Activated naive CD4-positive, alpha-beta T cell treated with anti-CD3 and anti-CD28 coated beads for 36 hours (primary cell): Measurements from ENCODE around the gene OR1K1. TPM values are rescaled to one million over a fixed set of nuclear protein-coding genes. Genes with fewer than 3 reads are reported as not detected.

ENCODE experiments used
- CTCF ChIA-PET: fragments of 350-600 bp; sonication (Branson Sonifier 250); formaldehyde crosslinking; loops from one replicate; lab custom pipeline; 2021; ENCODE audit warnings: antibody characterized with exemption; lab: Charles Lee
- DNase-seq: peaks from one replicate; pipeline ENCODE4 v3.0.0-alpha.2; 2020
- H3K27ac Mint-ChIP-seq: one replicate; pipeline ENCODE4 v1.8.0; 2021; ENCODE audit warnings: mild to moderate bottlenecking, mixed read lengths
- H3K27me3 Mint-ChIP-seq: one replicate; pipeline ENCODE4 v1.8.0; 2021; ENCODE audit warnings: low read depth, mixed read lengths
- H3K36me3 Mint-ChIP-seq: one replicate; pipeline ENCODE4 v1.8.0; 2021; ENCODE audit warnings: low read depth, mixed read lengths
- H3K4me1 Mint-ChIP-seq: one replicate; pipeline ENCODE4 v1.8.0; 2021; ENCODE audit warnings: low read depth, mixed read lengths
- H3K4me3 Mint-ChIP-seq: one replicate; pipeline ENCODE4 v1.8.0; 2021; ENCODE audit warnings: mild to moderate bottlenecking, moderate library complexity, mixed read lengths
- H3K9me3 Mint-ChIP-seq: one replicate; pipeline ENCODE4 v1.8.0; 2021; ENCODE audit warnings: mixed read lengths
- intact Hi-C: fragments of 100-400 bp; cut with micrococcal nuclease; formaldehyde crosslinking; loops from one replicate; pipeline ENCODE4 v1.15.1; 2023
- total RNA-seq, 2 experiments: library from RNA; stranded (reverse); gene quantifications; one replicate each; pipeline ENCODE4 v1.2.3, GENCODE V29; 2021

The OR1K1 gene
- total RNA-seq = not detected

DNA sequence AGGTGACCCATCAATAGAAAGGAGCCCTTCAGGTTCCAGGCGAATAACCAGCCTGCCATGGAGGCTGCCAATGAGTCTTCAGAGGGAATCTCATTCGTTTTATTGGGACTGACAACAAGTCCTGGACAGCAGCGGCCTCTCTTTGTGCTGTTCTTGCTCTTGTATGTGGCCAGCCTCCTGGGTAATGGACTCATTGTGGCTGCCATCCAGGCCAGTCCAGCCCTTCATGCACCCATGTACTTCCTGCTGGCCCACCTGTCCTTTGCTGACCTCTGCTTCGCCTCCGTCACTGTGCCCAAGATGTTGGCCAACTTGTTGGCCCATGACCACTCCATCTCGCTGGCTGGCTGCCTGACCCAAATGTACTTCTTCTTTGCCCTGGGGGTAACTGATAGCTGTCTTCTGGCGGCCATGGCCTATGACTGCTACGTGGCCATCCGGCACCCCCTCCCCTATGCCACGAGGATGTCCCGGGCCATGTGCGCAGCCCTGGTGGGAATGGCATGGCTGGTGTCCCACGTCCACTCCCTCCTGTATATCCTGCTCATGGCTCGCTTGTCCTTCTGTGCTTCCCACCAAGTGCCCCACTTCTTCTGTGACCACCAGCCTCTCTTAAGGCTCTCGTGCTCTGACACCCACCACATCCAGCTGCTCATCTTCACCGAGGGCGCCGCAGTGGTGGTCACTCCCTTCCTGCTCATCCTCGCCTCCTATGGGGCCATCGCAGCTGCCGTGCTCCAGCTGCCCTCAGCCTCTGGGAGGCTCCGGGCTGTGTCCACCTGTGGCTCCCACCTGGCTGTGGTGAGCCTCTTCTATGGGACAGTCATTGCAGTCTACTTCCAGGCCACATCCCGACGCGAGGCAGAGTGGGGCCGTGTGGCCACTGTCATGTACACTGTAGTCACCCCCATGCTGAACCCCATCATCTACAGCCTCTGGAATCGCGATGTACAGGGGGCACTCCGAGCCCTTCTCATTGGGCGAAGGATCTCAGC lies at the start of gene OR1K1:
OR1K1 (plus strand) TSS at position 58 of the 995 bp plus-strand sequence; CDS start at position 58, 0 bp downstream.
- CTCF ChIA-PET = no interaction called here
- intact Hi-C loops = no loop called here
- Mint-ChIP-seq H3K9me3 (no peaks in the 10 kb centered on the region), H3K4me1 (no peaks in the 10 kb centered on the region), H3K27ac (no peak within 1 kb of the TSS), H3K36me3 (peaks cover 2% of the 10 kb centered on the region), H3K4me3 (no peak within 1 kb of the TSS), H3K27me3 (no peaks in the 10 kb centered on the region)
- DNase-seq = no peak

DNA sequence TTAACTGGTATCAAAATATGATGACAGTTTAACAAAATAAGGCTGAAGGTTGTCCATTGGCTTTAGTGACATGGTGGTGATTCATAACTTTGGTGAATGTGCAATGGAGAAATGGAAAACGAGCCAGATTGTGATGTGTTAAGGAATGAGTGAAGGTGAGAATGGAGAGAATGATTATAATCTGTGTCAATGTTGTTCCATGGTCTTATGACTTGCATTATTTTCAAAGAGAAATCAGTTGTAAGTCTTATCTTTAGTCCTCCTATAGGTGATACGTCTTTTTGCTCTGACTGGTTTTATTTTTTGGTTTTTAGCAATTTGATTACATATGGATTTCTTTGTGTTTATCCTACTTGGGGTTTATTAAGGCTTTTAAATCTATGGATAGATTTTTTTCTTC lies 45.1 kb upstream of the OR1K1 start:
- DNase-seq = no peak
- Mint-ChIP-seq H3K4me1 (no peaks in the 10 kb centered on the region), H3K27me3 (peaks cover 9% of the 10 kb centered on the region), H3K27ac (no peak overlapping the region), H3K36me3 (peaks cover 6% of the 10 kb centered on the region), H3K4me3 (no peak overlapping the region), H3K9me3 (peaks cover 21% of the 10 kb centered on the region)
- intact Hi-C loops = no loop called here
- CTCF ChIA-PET = no interaction called here

DNA sequence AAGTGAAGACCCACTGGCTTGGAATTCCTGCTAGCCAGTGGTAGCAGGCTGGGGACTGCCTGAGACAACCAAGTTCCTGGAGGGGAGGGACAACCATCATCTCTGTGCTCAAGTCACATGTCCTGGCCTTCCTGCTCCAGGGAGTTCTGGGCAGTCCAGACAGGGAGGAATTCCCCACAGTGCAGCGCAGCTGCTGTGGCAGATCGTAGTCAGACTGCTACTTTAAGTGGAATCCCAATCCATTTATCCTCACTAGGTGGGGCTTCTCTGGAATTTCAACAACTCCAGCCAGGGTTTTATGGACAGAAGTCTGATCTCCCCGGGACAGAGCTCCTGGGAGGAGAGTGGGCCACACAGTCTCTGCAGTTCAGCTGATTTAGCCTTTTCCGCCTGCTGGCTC lies 32.1 kb upstream of the OR1K1 start:
- intact Hi-C loops = no loop called here
- peaks cover 35% of the 10 kb centered on the region for H3K9me3 Mint-ChIP-seq

DNA sequence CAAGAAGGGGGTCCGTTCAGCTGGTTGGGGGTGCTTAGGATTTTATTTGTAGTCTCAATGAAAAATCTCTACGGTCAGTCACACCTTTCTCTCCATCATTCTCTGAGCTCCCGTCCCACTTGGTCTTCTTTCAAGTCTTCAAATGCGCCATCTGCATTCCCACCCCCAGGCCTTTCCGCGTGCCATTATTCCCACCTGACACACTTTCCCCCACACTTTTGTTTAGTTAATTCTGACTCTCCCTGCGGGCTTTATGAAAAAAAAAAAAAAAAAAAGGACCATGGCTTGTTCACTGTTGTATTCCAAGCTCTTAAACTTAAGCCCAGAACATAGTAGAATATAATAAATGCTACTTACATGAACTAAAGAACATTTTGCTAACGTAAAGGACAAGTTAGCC lies 22.9 kb upstream of the OR1K1 start:
- Mint-ChIP-seq H3K36me3 (no peaks in the 10 kb centered on the region), H3K4me3 (no peak overlapping the region), H3K27ac (no peak overlapping the region), H3K27me3 (peaks cover 3% of the 10 kb centered on the region), H3K9me3 (peaks cover 9% of the 10 kb centered on the region), H3K4me1 (no peaks in the 10 kb centered on the region)
- intact Hi-C loops = no loop called here
- no peak for DNase-seq
- CTCF ChIA-PET = interaction anchor here (0.7 kb wide), 1 partner anchor 609 kb away, joined by 5 read pairs; no protein-coding TSS in a partner anchor

More for the DNA sequence above, 32.1 kb upstream of the OR1K1 start:
- CTCF ChIA-PET = no interaction called here
- peaks cover 3% of the 10 kb centered on the region for H3K27me3 Mint-ChIP-seq
- no peak for DNase-seq
- peaks cover 9% of the 10 kb centered on the region for H3K36me3 Mint-ChIP-seq
- H3K27ac Mint-ChIP-seq = no peak overlapping the region
- no peak overlapping the region for H3K4me3 Mint-ChIP-seq
- H3K4me1 Mint-ChIP-seq = no peaks in the 10 kb centered on the region

GRCh38 chr9:122777935-122778627 lies 21.8 kb upstream of the OR1K1 start:
- Mint-ChIP-seq H3K36me3 (no peaks in the 10 kb centered on the region), H3K27me3 (no peaks in the 10 kb centered on the region), H3K4me1 (no peaks in the 10 kb centered on the region), H3K9me3 (peaks cover 4% of the 10 kb centered on the region), H3K4me3 (no peak overlapping the region), H3K27ac (no peak overlapping the region)
- intact Hi-C loops = no loop called here
- no peak for DNase-seq
- CTCF ChIA-PET = no interaction called here

- CTCF ChIA-PET = no interaction called here
- no peak for DNase-seq
- intact Hi-C loops = no loop called here
These were observed 20.7 kb upstream of the OR1K1 start for GRCh38 chr9:122779181-122779580.

DNA sequence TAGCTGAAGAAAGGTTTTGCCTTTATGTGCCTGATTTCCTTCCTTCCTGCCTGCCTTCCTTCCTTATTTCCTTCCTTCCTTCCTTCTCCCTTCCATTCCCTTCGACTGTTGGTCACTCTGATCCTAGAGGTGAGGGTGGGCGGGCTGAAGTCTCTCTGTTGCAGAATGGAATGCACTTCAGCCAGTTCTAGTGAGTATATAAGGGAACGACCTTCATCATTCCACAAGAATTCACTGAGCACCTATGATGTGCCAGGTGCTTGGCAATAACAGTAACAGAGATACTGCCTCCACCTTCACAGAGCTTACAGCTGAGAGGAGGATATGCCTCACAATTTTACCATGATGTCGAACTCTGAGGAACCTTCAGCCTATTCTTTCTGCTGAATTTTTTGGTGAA lies 19.9 kb upstream of the OR1K1 start:
- Mint-ChIP-seq H3K36me3 (no peaks in the 10 kb centered on the region), H3K4me3 (no peak overlapping the region), H3K4me1 (no peaks in the 10 kb centered on the region), H3K27me3 (no peaks in the 10 kb centered on the region), H3K9me3 (no peaks in the 10 kb centered on the region), H3K27ac (no peak overlapping the region)
- intact Hi-C loops = no loop called here
- DNase-seq = no peak
- CTCF ChIA-PET = no interaction called here

More at GRCh38 chr9:122779181-122779580, 20.7 kb upstream of the OR1K1 start:
- Mint-ChIP-seq H3K4me3 (no peak overlapping the region), H3K4me1 (no peaks in the 10 kb centered on the region), H3K9me3 (no peaks in the 10 kb centered on the region), H3K27ac (no peak overlapping the region), H3K27me3 (no peaks in the 10 kb centered on the region), H3K36me3 (no peaks in the 10 kb centered on the region)

- Mint-ChIP-seq H3K36me3 (no peaks in the 10 kb centered on the region), H3K9me3 (no peaks in the 10 kb centered on the region), H3K4me1 (no peaks in the 10 kb centered on the region), H3K27me3 (no peaks in the 10 kb centered on the region), H3K27ac (no peak overlapping the region), H3K4me3 (no peak overlapping the region)
- intact Hi-C loops = no loop called here
- CTCF ChIA-PET = no interaction called here
- DNase-seq = no peak
These were observed 18.3 kb upstream of the OR1K1 start for GRCh38 chr9:122781671-122782070.

DNA sequence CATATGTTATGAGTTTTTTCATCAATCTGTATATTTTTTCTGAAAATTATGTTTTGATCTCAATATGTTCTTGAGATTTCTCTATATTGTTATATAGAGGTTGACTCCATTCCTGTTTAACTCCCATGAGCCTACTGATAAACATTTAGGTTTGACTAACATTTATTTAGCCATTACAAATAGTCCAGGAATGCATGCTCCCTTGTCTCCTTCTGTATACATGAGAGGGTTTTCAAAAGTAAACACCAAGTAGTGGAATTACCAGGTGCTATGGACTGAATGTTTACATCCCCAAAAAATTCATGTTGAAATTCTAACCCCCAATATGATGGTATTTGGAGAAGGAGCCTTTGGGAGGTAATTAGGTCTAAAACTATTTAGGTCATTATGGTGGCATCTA lies 14.7 kb upstream of the OR1K1 start:
- no peak for DNase-seq
- intact Hi-C loops = no loop called here
- CTCF ChIA-PET = no interaction called here
- Mint-ChIP-seq H3K9me3 (no peaks in the 10 kb centered on the region), H3K36me3 (no peaks in the 10 kb centered on the region), H3K4me1 (no peaks in the 10 kb centered on the region), H3K27ac (no peak overlapping the region), H3K27me3 (no peaks in the 10 kb centered on the region), H3K4me3 (no peak overlapping the region)

GRCh38 chr9:122786338-122786737 lies 13.6 kb upstream of the OR1K1 start:
- Mint-ChIP-seq H3K27me3 (no peaks in the 10 kb centered on the region), H3K36me3 (no peaks in the 10 kb centered on the region), H3K9me3 (no peaks in the 10 kb centered on the region), H3K4me3 (no peak overlapping the region), H3K27ac (no peak overlapping the region), H3K4me1 (no peaks in the 10 kb centered on the region)
- intact Hi-C loops = no loop called here
- CTCF ChIA-PET = interaction anchor here (0.5 kb wide), 1 partner anchor 45 kb away, joined by 3 read pairs; no protein-coding TSS in a partner anchor
- no peak for DNase-seq

GRCh38 chr9:122788831-122789230 lies 11.1 kb upstream of the OR1K1 start, which contains the start of gene OR5C1:
OR5C1 (plus strand) TSS chr9:122788933; CDS start chr9:122788933, 0 bp downstream.
- Mint-ChIP-seq H3K4me1 (no peaks in the 10 kb centered on the region), H3K9me3 (no peaks in the 10 kb centered on the region), H3K27me3 (no peaks in the 10 kb centered on the region), H3K4me3 (no peak within 1 kb of the TSS), H3K27ac (no peak within 1 kb of the TSS), H3K36me3 (no peaks in the 10 kb centered on the region)
- CTCF ChIA-PET = no interaction called here
- DNase-seq = no peak
- intact Hi-C loops = no loop called here

DNA sequence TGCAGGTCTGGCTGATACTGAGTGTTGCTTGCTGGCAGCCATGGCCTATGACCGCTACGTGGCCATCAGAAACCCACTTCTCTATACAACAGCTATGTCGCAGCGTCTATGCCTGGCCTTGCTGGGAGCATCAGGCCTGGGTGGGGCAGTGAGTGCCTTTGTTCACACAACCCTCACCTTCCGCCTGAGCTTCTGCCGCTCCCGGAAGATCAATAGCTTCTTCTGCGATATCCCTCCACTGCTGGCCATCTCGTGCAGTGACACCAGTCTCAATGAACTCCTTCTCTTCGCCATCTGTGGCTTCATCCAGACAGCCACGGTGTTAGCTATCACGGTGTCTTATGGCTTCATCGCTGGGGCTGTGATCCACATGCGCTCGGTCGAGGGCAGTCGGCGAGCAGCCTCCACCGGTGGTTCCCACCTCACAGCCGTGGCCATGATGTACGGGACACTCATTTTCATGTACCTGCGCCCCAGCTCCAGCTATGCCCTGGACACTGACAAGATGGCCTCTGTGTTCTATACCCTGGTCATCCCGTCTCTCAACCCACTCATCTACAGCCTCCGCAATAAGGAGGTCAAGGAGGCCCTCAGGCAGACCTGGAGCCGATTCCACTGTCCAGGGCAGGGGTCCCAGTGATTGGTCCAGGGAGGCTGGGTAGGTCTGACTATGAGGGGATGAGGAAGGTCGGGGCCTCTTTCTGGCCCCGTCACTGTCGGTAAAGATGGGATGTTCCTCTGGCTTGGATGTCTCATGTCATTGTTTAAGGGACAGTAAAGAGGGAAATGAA lies 10.5 kb upstream of the OR1K1 start:
- DNase-seq = no peak
- intact Hi-C loops = no loop called here
- no peak overlapping the region for H3K27ac Mint-ChIP-seq
- no peaks in the 10 kb centered on the region for H3K4me1 Mint-ChIP-seq
- CTCF ChIA-PET = interaction anchor here (0.6 kb wide), 1 partner anchor 52 kb away, joined by 4 read pairs; no protein-coding TSS in a partner anchor
- no peaks in the 10 kb centered on the region for H3K36me3 Mint-ChIP-seq
- no peaks in the 10 kb centered on the region for H3K9me3 Mint-ChIP-seq
- no peak overlapping the region for H3K4me3 Mint-ChIP-seq
- H3K27me3 Mint-ChIP-seq = no peaks in the 10 kb centered on the region
